HEK293T (cell line): ENCODE results near the gene EPHB3.

Source experiments
- NFRKB ChIP-seq: fragments of 450-650 bp; IDR thresholded peaks from 2 replicates; pipeline ENCODE4 v1.6.1; 2016; ENCODE audit warnings: mild to moderate bottlenecking, moderate library complexity
- PKNOX1 ChIP-seq: fragments of 450-650 bp; IDR thresholded peaks from 2 replicates; pipeline ENCODE4 v1.6.1; 2016
- ZNF384 ChIP-seq: fragments of 450-650 bp; IDR thresholded peaks from 2 replicates; pipeline ENCODE4 v1.6.1; 2016

- TF ChIP-seq PKNOX1 = no peak
- TF ChIP-seq NFRKB = no peak
- TF ChIP-seq ZNF384 = no peak
Observed at GRCh38 chr3:184611607-184612281, 50.2 kb downstream of the EPHB3 start.
